ENCODE measurements around the gene ST6GALNAC3.

ST6GALNAC3 gene

DNA sequence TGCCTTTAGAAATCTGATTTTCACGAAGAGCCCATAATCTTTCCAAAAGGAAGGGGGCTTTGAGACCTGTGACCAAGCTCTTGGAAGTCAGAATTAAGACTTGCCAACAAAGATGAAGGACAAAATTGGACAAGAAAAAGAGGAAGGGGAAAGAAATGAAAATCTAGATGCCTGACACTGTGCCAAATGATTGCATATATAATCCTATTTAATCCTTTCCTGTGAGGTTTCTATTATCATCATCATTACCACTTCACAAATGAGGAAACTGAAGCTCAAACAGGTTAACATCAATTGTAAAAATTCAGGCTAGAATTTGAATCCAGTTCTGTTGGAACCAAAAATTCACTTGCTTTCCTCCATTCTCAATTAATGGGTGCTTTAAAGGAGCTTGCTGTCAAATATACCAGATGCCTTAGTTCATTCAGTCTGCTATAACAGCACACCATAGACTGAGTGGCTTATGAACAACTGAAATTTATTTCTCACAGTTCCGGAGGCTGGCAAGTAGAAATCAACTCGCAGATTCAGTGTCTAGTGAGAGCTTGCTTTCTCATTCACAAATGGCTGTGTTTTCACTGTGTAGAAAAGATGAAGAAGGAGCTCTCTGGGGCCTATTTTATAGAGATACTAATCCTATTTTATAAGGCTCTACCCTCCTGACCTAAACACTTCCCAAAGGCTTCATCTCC is 595.2 kb downstream of the ST6GALNAC3 start:
- no peak for DNase-seq

- no peak for DNase-seq
Observed at GRCh38 chr1:76674689-76675210, 600.2 kb downstream of the ST6GALNAC3 start.

GRCh38 chr1:76677416-76678405 is 603.2 kb downstream of the ST6GALNAC3 start:
- no peak for DNase-seq

GRCh38 chr1:76679534-76680152 is 605.1 kb downstream of the ST6GALNAC3 start:
- DNase-seq, result no peak

DNA sequence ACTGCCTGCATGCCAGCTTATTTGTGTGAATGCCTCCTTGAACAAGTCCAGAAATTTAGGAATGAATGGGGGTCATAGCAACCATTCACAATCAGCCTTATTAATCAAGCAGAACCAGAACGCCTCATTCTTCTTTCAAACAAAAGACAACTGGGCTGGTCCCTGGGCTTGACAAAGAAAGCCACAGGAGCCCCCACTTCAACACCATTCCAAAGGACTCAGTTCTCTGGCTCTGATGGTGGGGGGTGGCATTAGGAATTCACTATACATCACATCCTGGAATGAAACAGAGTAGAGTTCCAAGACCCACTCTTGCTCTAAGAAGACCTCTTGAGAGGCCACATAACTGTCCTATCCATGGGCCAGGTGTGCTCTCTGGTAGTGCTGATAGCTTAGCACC is 606.1 kb downstream of the ST6GALNAC3 start:
- DNase-seq, result no peak

DNA sequence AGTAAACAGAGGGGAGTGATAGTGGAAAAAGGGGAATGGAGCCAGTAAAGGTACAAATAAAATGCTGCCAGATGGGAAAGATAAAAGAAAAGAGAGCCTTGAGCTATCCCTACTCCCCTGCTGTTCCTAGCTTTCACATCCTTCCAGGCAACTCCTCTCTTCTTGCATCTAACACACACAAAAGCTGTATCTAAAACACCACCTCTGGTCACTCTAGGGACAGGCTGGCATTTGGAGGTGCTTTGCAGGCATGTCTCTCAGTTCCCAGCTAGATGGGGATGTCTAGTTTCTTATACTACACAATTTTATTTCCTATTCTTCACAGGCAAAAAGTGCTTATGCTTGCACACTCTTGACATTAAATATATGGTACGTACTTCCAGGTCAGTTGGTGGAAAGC is 607.6 kb downstream of the ST6GALNAC3 start:
- DNase-seq, result no peak

All from CD4-positive, alpha-beta T cell treated with Interleukin-1 beta for 1 hour (primary cell).